Cardiac fibroblast (primary cell): ENCODE data around the gene ATP2B2.

Experiments
- DNase-seq, 2 donors: peaks; one replicate each; pipeline versions ENCODE4 v3.0.0 to v3.0.0-alpha.2; 2010; ENCODE audit warnings: low read depth in 2 of 2
- H3K4me3 ChIP-seq, 2 donors: replicated peaks in 1 of 2; 1 replicate in 1 of 2; 2 replicates in 1 of 2; pipeline ENCODE4 v1.5.1; 2011; ENCODE audit warnings: low read depth in 2 of 2, low read length in 2 of 2, mild to moderate bottlenecking in 2 of 2, moderate library complexity in 1 of 2
- CTCF ChIP-seq: IDR thresholded peaks from one replicate; pipeline ENCODE4 v1.5.1; 2011; ENCODE audit warnings: low read depth, mild to moderate bottlenecking, low read length, inconsistent platforms

ATP2B2 gene

GRCh38 chr3:10310578-10310977 lies 194.8 kb downstream of the ATP2B2 start:
- H3K4me3 ChIP-seq, result no peak overlapping the region
- DNase-seq, result peak in 1 of 2 donors; percentile 49
- TF ChIP-seq CTCF, result no peak

- peak; percentile 46 to 57 for DNase-seq
- no peak overlapping the region for H3K4me3 ChIP-seq
Measured at GRCh38 chr3:10309736-10310135, 195.7 kb downstream of the ATP2B2 start.

GRCh38 chr3:10308678-10309077 lies 196.7 kb downstream of the ATP2B2 start:
- no peak overlapping the region for H3K4me3 ChIP-seq
- no peak for TF ChIP-seq CTCF
- no peak for DNase-seq

More at GRCh38 chr3:10309736-10310135, 195.7 kb downstream of the ATP2B2 start:
- no peak for TF ChIP-seq CTCF

GRCh38 chr3:10306156-10306555 lies 199.2 kb downstream of the ATP2B2 start:
- no peak for TF ChIP-seq CTCF
- no peak overlapping the region for H3K4me3 ChIP-seq
- no peak for DNase-seq

- DNase-seq, result no peak
- no peak for TF ChIP-seq CTCF
- no peak overlapping the region for H3K4me3 ChIP-seq
Measured at GRCh38 chr3:10305331-10305902, 200.0 kb downstream of the ATP2B2 start.

- no peak overlapping the region for H3K4me3 ChIP-seq
- TF ChIP-seq CTCF, result no peak
- no peak for DNase-seq
Measured at GRCh38 chr3:10304905-10305304, 200.5 kb downstream of the ATP2B2 start.

- H3K4me3 ChIP-seq, result no peak overlapping the region
- no peak for DNase-seq
- no peak for TF ChIP-seq CTCF
Measured at GRCh38 chr3:10303785-10304184, 201.6 kb downstream of the ATP2B2 start.
